Activated T-cell treated with anti-CD3 and anti-CD28 coated beads for 48 hours (primary cell): Measurements from ENCODE around the gene SSBP4.

ENCODE experiments used
- DNase-seq: peaks from one replicate; pipeline ENCODE4 v3.0.0-alpha.2; 2020; ENCODE audit warnings: low read depth

SSBP4 gene

GRCh38 chr19:18469069-18469846, 50.1 kb downstream of the SSBP4 start:
- DNase-seq = peak; percentile 49

- no peak for DNase-seq
Measured at GRCh38 chr19:18470787-18471186, 51.6 kb downstream of the SSBP4 start.

- DNase-seq = no peak
Measured at GRCh38 chr19:18473003-18473705, 54.0 kb downstream of the SSBP4 start.

GRCh38 chr19:18473706-18474087, 54.5 kb downstream of the SSBP4 start:
- DNase-seq = no peak

- DNase-seq = no peak
Measured at GRCh38 chr19:18474366-18474887, 55.2 kb downstream of the SSBP4 start.

- DNase-seq = no peak
Measured at GRCh38 chr19:18475004-18475453, 55.8 kb downstream of the SSBP4 start.

GRCh38 chr19:18475762-18476331, 56.6 kb downstream of the SSBP4 start:
- no peak for DNase-seq

- no peak for DNase-seq
Measured at GRCh38 chr19:18476507-18477041, 57.4 kb downstream of the SSBP4 start.

- no peak for DNase-seq
Measured at GRCh38 chr19:18477042-18477779, 58.0 kb downstream of the SSBP4 start.

GRCh38 chr19:18477974-18478373, 58.8 kb downstream of the SSBP4 start:
- DNase-seq = no peak

- DNase-seq = peak; percentile 74
Measured at GRCh38 chr19:18478545-18479311, 59.5 kb downstream of the SSBP4 start.

- DNase-seq = no peak
Measured at GRCh38 chr19:18480006-18480691, 61.0 kb downstream of the SSBP4 start.

GRCh38 chr19:18481505-18482222, 62.5 kb downstream of the SSBP4 start:
- DNase-seq = no peak

GRCh38 chr19:18483119-18483890, 64.1 kb downstream of the SSBP4 start:
- no peak for DNase-seq
